Activated naive CD4-positive, alpha-beta T cell treated with anti-CD3 and anti-CD28 coated beads, Interleukin-2, amount 50 U/mL, for 24 hours (primary cell): ENCODE measurements around the gene FGF4.

Experiments
- H3K27ac Mint-ChIP-seq: one replicate; pipeline ENCODE4 v1.8.0; 2021; ENCODE audit warnings: mild to moderate bottlenecking, mixed read lengths
- H3K27me3 Mint-ChIP-seq: one replicate; pipeline ENCODE4 v1.8.0; 2021; ENCODE audit warnings: mixed read lengths
- H3K36me3 Mint-ChIP-seq: one replicate; pipeline ENCODE4 v1.8.0; 2021; ENCODE audit warnings: mixed read lengths
- H3K4me1 Mint-ChIP-seq: one replicate; pipeline ENCODE4 v1.8.0; 2021; ENCODE audit warnings: mixed read lengths
- H3K4me3 Mint-ChIP-seq: one replicate; pipeline ENCODE4 v1.8.0; 2021; ENCODE audit warnings: mild to moderate bottlenecking, mixed read lengths
- H3K9me3 Mint-ChIP-seq: one replicate; pipeline ENCODE4 v1.8.0; 2021; ENCODE audit warnings: mixed read lengths

Gene FGF4

GRCh38 chr11:69760319-69760718 is 14.8 kb downstream of the FGF4 start:
- Mint-ChIP-seq H3K4me3 (no peak overlapping the region), H3K27ac (no peak overlapping the region), H3K36me3 (peaks cover 1% of the 10 kb centered on the region), H3K4me1 (no peaks in the 10 kb centered on the region), H3K27me3 (peaks cover 13% of the 10 kb centered on the region), H3K9me3 (no peaks in the 10 kb centered on the region)

GRCh38 chr11:69752890-69753289 is 22.3 kb downstream of the FGF4 start:
- no peaks in the 10 kb centered on the region for H3K4me1 Mint-ChIP-seq
- peaks cover 7% of the 10 kb centered on the region for H3K27me3 Mint-ChIP-seq
- H3K9me3 Mint-ChIP-seq, result no peaks in the 10 kb centered on the region
- H3K4me3 Mint-ChIP-seq, result no peak overlapping the region
- H3K27ac Mint-ChIP-seq, result no peak overlapping the region
- H3K36me3 Mint-ChIP-seq, result peaks cover 1% of the 10 kb centered on the region

GRCh38 chr11:69750875-69751597 is 24.1 kb downstream of the FGF4 start:
- H3K36me3 Mint-ChIP-seq, result no peaks in the 10 kb centered on the region
- peak overlapping the region; percentile 35 for H3K27ac Mint-ChIP-seq
- H3K4me3 Mint-ChIP-seq, result no peak overlapping the region
- no peaks in the 10 kb centered on the region for H3K4me1 Mint-ChIP-seq
- peaks cover 5% of the 10 kb centered on the region for H3K27me3 Mint-ChIP-seq
- H3K9me3 Mint-ChIP-seq, result no peaks in the 10 kb centered on the region

GRCh38 chr11:69750108-69750850 is 24.9 kb downstream of the FGF4 start:
- H3K4me3 Mint-ChIP-seq, result no peak overlapping the region
- H3K36me3 Mint-ChIP-seq, result no peaks in the 10 kb centered on the region
- H3K27me3 Mint-ChIP-seq, result peaks cover 8% of the 10 kb centered on the region
- no peaks in the 10 kb centered on the region for H3K4me1 Mint-ChIP-seq
- no peak overlapping the region for H3K27ac Mint-ChIP-seq
- H3K9me3 Mint-ChIP-seq, result no peaks in the 10 kb centered on the region

GRCh38 chr11:69748637-69749036 is 26.5 kb downstream of the FGF4 start:
- Mint-ChIP-seq H3K4me1 (no peaks in the 10 kb centered on the region), H3K27ac (no peak overlapping the region), H3K27me3 (peaks cover 8% of the 10 kb centered on the region), H3K4me3 (no peak overlapping the region), H3K9me3 (no peaks in the 10 kb centered on the region), H3K36me3 (no peaks in the 10 kb centered on the region)

- Mint-ChIP-seq H3K9me3 (no peaks in the 10 kb centered on the region), H3K27ac (no peak overlapping the region), H3K27me3 (peaks cover 8% of the 10 kb centered on the region), H3K36me3 (no peaks in the 10 kb centered on the region), H3K4me3 (no peak overlapping the region), H3K4me1 (no peaks in the 10 kb centered on the region)
These were observed 28.1 kb downstream of the FGF4 start for GRCh38 chr11:69746752-69747742.

GRCh38 chr11:69746140-69746539 is 29.0 kb downstream of the FGF4 start:
- peaks cover 8% of the 10 kb centered on the region for H3K27me3 Mint-ChIP-seq
- H3K4me3 Mint-ChIP-seq, result no peak overlapping the region
- H3K27ac Mint-ChIP-seq, result no peak overlapping the region
- no peaks in the 10 kb centered on the region for H3K4me1 Mint-ChIP-seq
- H3K9me3 Mint-ChIP-seq, result no peaks in the 10 kb centered on the region
- H3K36me3 Mint-ChIP-seq, result no peaks in the 10 kb centered on the region

GRCh38 chr11:69745201-69745600 is 29.9 kb downstream of the FGF4 start:
- Mint-ChIP-seq H3K4me1 (no peaks in the 10 kb centered on the region), H3K9me3 (no peaks in the 10 kb centered on the region), H3K27me3 (peaks cover 6% of the 10 kb centered on the region), H3K27ac (no peak overlapping the region), H3K36me3 (no peaks in the 10 kb centered on the region), H3K4me3 (no peak overlapping the region)

- H3K4me1 Mint-ChIP-seq, result no peaks in the 10 kb centered on the region
- no peak overlapping the region for H3K4me3 Mint-ChIP-seq
- peaks cover 6% of the 10 kb centered on the region for H3K27me3 Mint-ChIP-seq
- no peaks in the 10 kb centered on the region for H3K36me3 Mint-ChIP-seq
- no peaks in the 10 kb centered on the region for H3K9me3 Mint-ChIP-seq
- no peak overlapping the region for H3K27ac Mint-ChIP-seq
These were observed 30.7 kb downstream of the FGF4 start for GRCh38 chr11:69744435-69744834.

GRCh38 chr11:69734841-69735240 is 40.3 kb downstream of the FGF4 start:
- H3K27me3 Mint-ChIP-seq, result peaks cover 13% of the 10 kb centered on the region

GRCh38 chr11:69734367-69734766 is 40.8 kb downstream of the FGF4 start:
- peaks cover 5% of the 10 kb centered on the region for H3K36me3 Mint-ChIP-seq

More at GRCh38 chr11:69734841-69735240, 40.3 kb downstream of the FGF4 start:
- no peak overlapping the region for H3K4me3 Mint-ChIP-seq
- H3K4me1 Mint-ChIP-seq, result no peaks in the 10 kb centered on the region
- H3K36me3 Mint-ChIP-seq, result peaks cover 5% of the 10 kb centered on the region
- H3K9me3 Mint-ChIP-seq, result no peaks in the 10 kb centered on the region
- H3K27ac Mint-ChIP-seq, result peak overlapping the region; percentile 47

GRCh38 chr11:69732910-69733309 is 42.2 kb downstream of the FGF4 start:
- H3K4me1 Mint-ChIP-seq, result no peaks in the 10 kb centered on the region
- no peak overlapping the region for H3K27ac Mint-ChIP-seq
- H3K27me3 Mint-ChIP-seq, result peaks cover 19% of the 10 kb centered on the region
- H3K4me3 Mint-ChIP-seq, result no peak overlapping the region
- peaks cover 5% of the 10 kb centered on the region for H3K36me3 Mint-ChIP-seq
- H3K9me3 Mint-ChIP-seq, result no peaks in the 10 kb centered on the region

More at GRCh38 chr11:69734367-69734766, 40.8 kb downstream of the FGF4 start:
- Mint-ChIP-seq H3K9me3 (no peaks in the 10 kb centered on the region), H3K27me3 (peaks cover 15% of the 10 kb centered on the region), H3K4me1 (no peaks in the 10 kb centered on the region), H3K27ac (peak overlapping the region; percentile 47), H3K4me3 (no peak overlapping the region)

- Mint-ChIP-seq H3K4me3 (no peak overlapping the region), H3K9me3 (no peaks in the 10 kb centered on the region)
These were observed 44.0 kb downstream of the FGF4 start for GRCh38 chr11:69731110-69731509.

GRCh38 chr11:69730500-69730899 is 44.6 kb downstream of the FGF4 start:
- Mint-ChIP-seq H3K27me3 (peaks cover 24% of the 10 kb centered on the region), H3K9me3 (no peaks in the 10 kb centered on the region), H3K4me3 (no peak overlapping the region), H3K36me3 (peaks cover 5% of the 10 kb centered on the region), H3K27ac (no peak overlapping the region), H3K4me1 (no peaks in the 10 kb centered on the region)

More at GRCh38 chr11:69731110-69731509, 44.0 kb downstream of the FGF4 start:
- Mint-ChIP-seq H3K36me3 (peaks cover 5% of the 10 kb centered on the region), H3K27ac (no peak overlapping the region), H3K4me1 (no peaks in the 10 kb centered on the region), H3K27me3 (peaks cover 23% of the 10 kb centered on the region)

- Mint-ChIP-seq H3K36me3 (peaks cover 3% of the 10 kb centered on the region), H3K9me3 (no peaks in the 10 kb centered on the region), H3K27me3 (peaks cover 30% of the 10 kb centered on the region), H3K4me1 (no peaks in the 10 kb centered on the region), H3K27ac (no peak overlapping the region), H3K4me3 (no peak overlapping the region)
These were observed 45.9 kb downstream of the FGF4 start for GRCh38 chr11:69729252-69729651.
